ENCODE data around the gene BRI3.

The BRI3 gene

GRCh38 chr7:98288064-98288823, 6.8 kb downstream of the BRI3 start:
- peaks cover 25% of the 10 kb centered on the region for H3K4me1 Mint-ChIP-seq (ENCODE audit: low read depth)
- no peak overlapping the region for H3K4me3 Mint-ChIP-seq
- no peaks in the 10 kb centered on the region for H3K27me3 Mint-ChIP-seq
- H3K9me3 Mint-ChIP-seq: no peaks in the 10 kb centered on the region
- H3K27ac Mint-ChIP-seq: peak overlapping the region; percentile 73
- peaks cover 50% of the 10 kb centered on the region for H3K36me3 Mint-ChIP-seq (ENCODE audit: low read depth)
- no peak for DNase-seq

GRCh38 chr7:98289333-98289875, 7.9 kb downstream of the BRI3 start:
- Mint-ChIP-seq H3K4me1 (ENCODE audit: low read depth) (peaks cover 14% of the 10 kb centered on the region), H3K36me3 (ENCODE audit: low read depth) (peaks cover 51% of the 10 kb centered on the region), H3K27me3 (no peaks in the 10 kb centered on the region), H3K4me3 (no peak overlapping the region), H3K9me3 (no peaks in the 10 kb centered on the region), H3K27ac (peak overlapping the region; percentile 59)
- DNase-seq: no peak

- no peak for DNase-seq
- no peak overlapping the region for H3K4me3 Mint-ChIP-seq
- H3K9me3 Mint-ChIP-seq: no peaks in the 10 kb centered on the region
- H3K27ac Mint-ChIP-seq: no peak overlapping the region
- no peaks in the 10 kb centered on the region for H3K27me3 Mint-ChIP-seq
- H3K36me3 Mint-ChIP-seq (ENCODE audit: low read depth): peaks cover 40% of the 10 kb centered on the region
- no peaks in the 10 kb centered on the region for H3K4me1 Mint-ChIP-seq (ENCODE audit: low read depth)
Measured at GRCh38 chr7:98291717-98292116, 10.2 kb downstream of the BRI3 start.

GRCh38 chr7:98293265-98293664, 11.8 kb downstream of the BRI3 start:
- H3K4me3 Mint-ChIP-seq: no peak overlapping the region
- H3K4me1 Mint-ChIP-seq (ENCODE audit: low read depth): no peaks in the 10 kb centered on the region

GRCh38 chr7:98293746-98294145, 12.3 kb downstream of the BRI3 start:
- no peaks in the 10 kb centered on the region for H3K27me3 Mint-ChIP-seq

More at GRCh38 chr7:98293265-98293664, 11.8 kb downstream of the BRI3 start:
- DNase-seq: no peak
- Mint-ChIP-seq H3K27me3 (no peaks in the 10 kb centered on the region), H3K27ac (no peak overlapping the region), H3K9me3 (no peaks in the 10 kb centered on the region), H3K36me3 (ENCODE audit: low read depth) (peaks cover 40% of the 10 kb centered on the region)

GRCh38 chr7:98294326-98294725, 12.8 kb downstream of the BRI3 start:
- Mint-ChIP-seq H3K36me3 (ENCODE audit: low read depth) (peaks cover 38% of the 10 kb centered on the region), H3K4me1 (ENCODE audit: low read depth) (no peaks in the 10 kb centered on the region)

More at GRCh38 chr7:98293746-98294145, 12.3 kb downstream of the BRI3 start:
- Mint-ChIP-seq H3K36me3 (ENCODE audit: low read depth) (peaks cover 38% of the 10 kb centered on the region), H3K4me1 (ENCODE audit: low read depth) (no peaks in the 10 kb centered on the region), H3K9me3 (no peaks in the 10 kb centered on the region), H3K27ac (no peak overlapping the region), H3K4me3 (no peak overlapping the region)
- no peak for DNase-seq

GRCh38 chr7:98294798-98295382, 13.4 kb downstream of the BRI3 start:
- Mint-ChIP-seq H3K27me3 (no peaks in the 10 kb centered on the region), H3K27ac (no peak overlapping the region), H3K4me3 (no peak overlapping the region), H3K9me3 (no peaks in the 10 kb centered on the region), H3K4me1 (ENCODE audit: low read depth) (no peaks in the 10 kb centered on the region), H3K36me3 (ENCODE audit: low read depth) (peaks cover 34% of the 10 kb centered on the region)
- DNase-seq: no peak

More at GRCh38 chr7:98294326-98294725, 12.8 kb downstream of the BRI3 start:
- H3K27me3 Mint-ChIP-seq: no peaks in the 10 kb centered on the region
- no peak overlapping the region for H3K27ac Mint-ChIP-seq
- H3K9me3 Mint-ChIP-seq: no peaks in the 10 kb centered on the region
- no peak for DNase-seq
- H3K4me3 Mint-ChIP-seq: no peak overlapping the region

- Mint-ChIP-seq H3K4me1 (ENCODE audit: low read depth) (no peaks in the 10 kb centered on the region), H3K4me3 (no peak overlapping the region), H3K27ac (no peak overlapping the region), H3K36me3 (ENCODE audit: low read depth) (peaks cover 34% of the 10 kb centered on the region), H3K9me3 (no peaks in the 10 kb centered on the region), H3K27me3 (no peaks in the 10 kb centered on the region)
- DNase-seq: no peak
Measured at GRCh38 chr7:98295467-98296192, 14.1 kb downstream of the BRI3 start.

GRCh38 chr7:98296833-98297232, 15.3 kb downstream of the BRI3 start:
- H3K27ac Mint-ChIP-seq: no peak overlapping the region
- peaks cover 26% of the 10 kb centered on the region for H3K36me3 Mint-ChIP-seq (ENCODE audit: low read depth)
- no peak overlapping the region for H3K4me3 Mint-ChIP-seq
- H3K9me3 Mint-ChIP-seq: no peaks in the 10 kb centered on the region
- H3K27me3 Mint-ChIP-seq: no peaks in the 10 kb centered on the region
- no peaks in the 10 kb centered on the region for H3K4me1 Mint-ChIP-seq (ENCODE audit: low read depth)
- no peak for DNase-seq

GRCh38 chr7:98297626-98298286, 16.3 kb downstream of the BRI3 start:
- Mint-ChIP-seq H3K4me1 (ENCODE audit: low read depth) (no peaks in the 10 kb centered on the region), H3K9me3 (no peaks in the 10 kb centered on the region)

GRCh38 chr7:98300595-98301372, 19.3 kb downstream of the BRI3 start:
- Mint-ChIP-seq H3K9me3 (no peaks in the 10 kb centered on the region), H3K27me3 (no peaks in the 10 kb centered on the region), H3K4me1 (ENCODE audit: low read depth) (no peaks in the 10 kb centered on the region), H3K36me3 (ENCODE audit: low read depth) (no peaks in the 10 kb centered on the region), H3K27ac (no peak overlapping the region), H3K4me3 (no peak overlapping the region)
- no peak for DNase-seq

More at GRCh38 chr7:98297626-98298286, 16.3 kb downstream of the BRI3 start:
- Mint-ChIP-seq H3K4me3 (no peak overlapping the region), H3K36me3 (ENCODE audit: low read depth) (peaks cover 17% of the 10 kb centered on the region), H3K27ac (no peak overlapping the region), H3K27me3 (no peaks in the 10 kb centered on the region)
- DNase-seq: no peak

- Mint-ChIP-seq H3K4me3 (no peak overlapping the region), H3K36me3 (ENCODE audit: low read depth) (no peaks in the 10 kb centered on the region)
Measured at GRCh38 chr7:98301693-98302470, 20.4 kb downstream of the BRI3 start.

GRCh38 chr7:98303176-98303865, 21.8 kb downstream of the BRI3 start:
- Mint-ChIP-seq H3K27me3 (no peaks in the 10 kb centered on the region), H3K4me3 (no peak overlapping the region), H3K27ac (no peak overlapping the region), H3K9me3 (no peaks in the 10 kb centered on the region), H3K36me3 (ENCODE audit: low read depth) (peaks cover 1% of the 10 kb centered on the region), H3K4me1 (ENCODE audit: low read depth) (no peaks in the 10 kb centered on the region)
- DNase-seq: no peak

More at GRCh38 chr7:98301693-98302470, 20.4 kb downstream of the BRI3 start:
- DNase-seq: no peak
- H3K4me1 Mint-ChIP-seq (ENCODE audit: low read depth): no peaks in the 10 kb centered on the region
- no peaks in the 10 kb centered on the region for H3K9me3 Mint-ChIP-seq
- no peaks in the 10 kb centered on the region for H3K27me3 Mint-ChIP-seq
- H3K27ac Mint-ChIP-seq: no peak overlapping the region
